GM19372 (cell line): ENCODE results near the gene USH1C.

Source experiments
- ATAC-seq: cut with Tn5 transposase; IDR thresholded peaks from one replicate; pipeline ENCODE4 v1.9.1; 2021; ENCODE audit warnings: mild to moderate bottlenecking, low read depth, moderate library complexity; ENCODE audit not compliant: unreplicated experiment

USH1C gene

GRCh38 chr11:17571431-17572358 lies 27.5 kb upstream of the USH1C start:
- no peak for ATAC-seq

- ATAC-seq = no peak
Observed at GRCh38 chr11:17570034-17570433, 25.8 kb upstream of the USH1C start.

GRCh38 chr11:17568944-17569343 lies 24.7 kb upstream of the USH1C start:
- no peak for ATAC-seq

GRCh38 chr11:17564687-17565042 lies 20.4 kb upstream of the USH1C start:
- ATAC-seq = no peak

- no peak for ATAC-seq
Observed at GRCh38 chr11:17563961-17564686, 19.9 kb upstream of the USH1C start.

GRCh38 chr11:17563231-17563646 lies 19.0 kb upstream of the USH1C start:
- ATAC-seq = no peak

- no peak for ATAC-seq
Observed at GRCh38 chr11:17561526-17561925, 17.3 kb upstream of the USH1C start.

- ATAC-seq = no peak
Observed at GRCh38 chr11:17561111-17561415, 16.8 kb upstream of the USH1C start.

GRCh38 chr11:17560281-17561110 lies 16.3 kb upstream of the USH1C start:
- no peak for ATAC-seq

GRCh38 chr11:17559341-17560087 lies 15.3 kb upstream of the USH1C start:
- ATAC-seq = no peak

- ATAC-seq = no peak
Observed at GRCh38 chr11:17558916-17559315, 14.7 kb upstream of the USH1C start.

GRCh38 chr11:17558025-17558780 lies 14.0 kb upstream of the USH1C start:
- ATAC-seq = no peak

- ATAC-seq = no peak
Observed at GRCh38 chr11:17556999-17557398, 12.8 kb upstream of the USH1C start.

GRCh38 chr11:17554487-17554886 lies 10.3 kb upstream of the USH1C start:
- no peak for ATAC-seq

GRCh38 chr11:17553249-17553546 lies 9.0 kb upstream of the USH1C start:
- ATAC-seq = no peak

- ATAC-seq = no peak
Observed at GRCh38 chr11:17552392-17553248, 8.4 kb upstream of the USH1C start.

- no peak for ATAC-seq
Observed at GRCh38 chr11:17552041-17552355, 7.8 kb upstream of the USH1C start.

- ATAC-seq = no peak
Observed at GRCh38 chr11:17551347-17552040, 7.3 kb upstream of the USH1C start.
